OCI-LY7 (cell line): ENCODE data around the gene NEDD9. TPM values are rescaled to one million over a fixed set of nuclear protein-coding genes. Genes with fewer than 3 reads are reported as not detected.

ENCODE experiments used
- BruUV-seq: library from RNA; stranded (reverse); fragments of 400-500 nt; replicated peaks from 2 replicates; lab custom pipeline; 2021; lab: Mats Ljungman, UMichigan
- CTCF ChIA-PET: fragments of 300-600 bp; sonication (Branson Sonifier 250); formaldehyde crosslinking; loops from one replicate; lab custom pipeline; 2022; ENCODE audit warnings: antibody characterized with exemption; ENCODE audit not compliant: unreplicated experiment; lab: Charles Lee
- POLR2A ChIA-PET: fragments of 300-600 bp; sonication (Branson Sonifier 250); formaldehyde crosslinking; loops from one replicate; lab custom pipeline; 2022; ENCODE audit warnings: antibody characterized with exemption; lab: Charles Lee
- DNase-seq: peaks from one replicate; pipeline ENCODE4 v3.0.0-alpha.2; 2015; ENCODE audit warnings: low spot score
- H2AFZ ChIP-seq: fragments of 200-600 bp; sonication (generic), shearing (Covaris generic); 2 replicates; pipeline ENCODE4 v1.6.1; 2014; ENCODE audit warnings: mild to moderate bottlenecking, antibody characterized with exemption, low read length, moderate library complexity
- H3K27ac ChIP-seq: fragments of 200-600 bp; sonication (generic); 2 replicates; pipeline ENCODE4 v1.5.1; 2014; ENCODE audit warnings: mixed run types, low read depth, mild to moderate bottlenecking, moderate library complexity, low read length, inconsistent platforms; ENCODE audit not compliant: poor library complexity, severe bottlenecking
- H3K36me3 ChIP-seq: fragments of 200-600 bp; sonication (generic); 2 replicates; pipeline ENCODE4 v1.6.1; 2014; ENCODE audit warnings: mild to moderate bottlenecking, antibody characterized with exemption, low read length, moderate library complexity, mixed read lengths; ENCODE audit not compliant: insufficient read depth
- H3K4me1 ChIP-seq: fragments of 200-600 bp; sonication (generic); 2 replicates; pipeline ENCODE4 v1.5.1; 2014; ENCODE audit warnings: mild to moderate bottlenecking, low read length; ENCODE audit not compliant: insufficient read depth, poor library complexity, severe bottlenecking
- H3K4me2 ChIP-seq: fragments of 200-600 bp; sonication (generic); 2 replicates; pipeline ENCODE4 v1.6.1; 2014; ENCODE audit warnings: mild to moderate bottlenecking, low read length
- H3K4me3 ChIP-seq: fragments of 200-600 bp; sonication (generic); 2 replicates; pipeline ENCODE4 v1.5.1; 2014; ENCODE audit warnings: mild to moderate bottlenecking, low read depth, low read length; ENCODE audit not compliant: poor library complexity, severe bottlenecking
- H3K79me2 ChIP-seq: fragments of 200-600 bp; sonication (generic); 2 replicates; pipeline ENCODE4 v1.6.1; 2016; ENCODE audit warnings: low read depth, mild to moderate bottlenecking, low read length, moderate library complexity, mixed read lengths; ENCODE audit not compliant: insufficient read depth
- H3K9me2 ChIP-seq: fragments of 200-600 bp; sonication (generic); 2 replicates; pipeline ENCODE4 v1.6.1; 2016; ENCODE audit warnings: mild to moderate bottlenecking, low read length, mixed read lengths; ENCODE audit not compliant: insufficient read depth
- H3K9me3 ChIP-seq: fragments of 200-600 bp; sonication (generic); 2 replicates; pipeline ENCODE4 v1.6.1; 2014; ENCODE audit warnings: mild to moderate bottlenecking, mixed run types, low read length, mixed read lengths
- H4K20me1 ChIP-seq: fragments of 200-600 bp; sonication (generic); 2 replicates; pipeline ENCODE4 v1.6.1; 2014; ENCODE audit warnings: mild to moderate bottlenecking, antibody characterized with exemption, low read length, moderate library complexity, mixed read lengths; ENCODE audit not compliant: insufficient read depth
- CTCF ChIP-seq: fragments of 200-600 bp; sonication (generic); conservative IDR thresholded peaks from 2 replicates; pipeline ENCODE4 v1.5.1; 2014; ENCODE audit warnings: mild to moderate bottlenecking, antibody characterized with exemption, low read length, moderate library complexity, mixed read lengths
- EZH2phosphoT487 ChIP-seq: fragments of 200-600 bp; sonication (generic); IDR thresholded peaks from 2 replicates; pipeline ENCODE4 v1.6.1; 2018; ENCODE audit warnings: low read depth, borderline replicate concordance, mild to moderate bottlenecking, mixed run types, antibody characterized with exemption, low read length, moderate library complexity, mixed read lengths
- intact Hi-C: fragments of 100-400 bp; cut with micrococcal nuclease; formaldehyde crosslinking; loops from one replicate; pipeline ENCODE4 v1.10.0; 2022; ENCODE audit not compliant: unreplicated experiment
- total RNA-seq, 2 experiments: library from RNA; depleted of rRNA in 1 of 2; stranded (reverse); fragments of >200 nt in 1 of 2; shearing (Covaris generic) in 1 of 2; gene quantifications; 2 replicates each; pipeline ENCODE4 v1.2.3, GENCODE V29; 2014 to 2022

Gene NEDD9
- total RNA-seq, 2 experiments from 2014 or later = 13.0 to 41.6 TPM

GRCh38 chr6:11201015-11201414 lies 31.5 kb downstream of the NEDD9 start:
- Histone ChIP-seq H4K20me1 (no peaks in the 10 kb centered on the region), H3K9me3 (no peaks in the 10 kb centered on the region), H2AFZ (no peak overlapping the region), H3K9me2 (no peaks in the 10 kb centered on the region), H3K27ac (no peak overlapping the region), H3K4me1 (no peaks in the 10 kb centered on the region), H3K79me2 (no peaks in the 10 kb centered on the region), H3K4me3 (no peak overlapping the region), H3K36me3 (no peaks in the 10 kb centered on the region), H3K4me2 (no peak overlapping the region)
- CTCF ChIA-PET = no interaction called here
- no TSS peak for BruUV-seq
- DNase-seq = no peak
- intact Hi-C loops = no loop called here
- POLR2A ChIA-PET = interaction anchor here (0.7 kb wide), 1 partner anchor 9 kb away, joined by 3 read pairs; no protein-coding TSS in a partner anchor
- TF ChIP-seq EZH2phosphoT487 = no peak
- TF ChIP-seq CTCF = no peak

- no TSS peak for BruUV-seq
- no peaks in the 10 kb centered on the region for H3K36me3 ChIP-seq
- DNase-seq = no peak
- no peaks in the 10 kb centered on the region for H3K9me3 ChIP-seq
- no peaks in the 10 kb centered on the region for H3K9me2 ChIP-seq
- intact Hi-C loops = no loop called here
- ChIA-PET POLR2A (no interaction called here), CTCF (no interaction called here)
- H3K4me1 ChIP-seq = no peaks in the 10 kb centered on the region
- no peaks in the 10 kb centered on the region for H3K79me2 ChIP-seq
- TF ChIP-seq CTCF = no peak
- no peak for TF ChIP-seq EZH2phosphoT487
- H3K4me3 ChIP-seq = no peak overlapping the region
- no peak overlapping the region for H3K4me2 ChIP-seq
- no peaks in the 10 kb centered on the region for H4K20me1 ChIP-seq
- H3K27ac ChIP-seq = no peak overlapping the region
- no peak overlapping the region for H2AFZ ChIP-seq
These were observed 32.1 kb downstream of the NEDD9 start for GRCh38 chr6:11200356-11200755.

- TF ChIP-seq EZH2phosphoT487 (no peak), CTCF (no peak)
- H3K4me2 ChIP-seq = no peak overlapping the region
- no peaks in the 10 kb centered on the region for H3K9me2 ChIP-seq
- no peak overlapping the region for H2AFZ ChIP-seq
- intact Hi-C loops = no loop called here
- H3K36me3 ChIP-seq = no peaks in the 10 kb centered on the region
- CTCF ChIA-PET = no interaction called here
- H3K4me1 ChIP-seq = no peaks in the 10 kb centered on the region
- no peak overlapping the region for H3K27ac ChIP-seq
- no peaks in the 10 kb centered on the region for H3K9me3 ChIP-seq
- DNase-seq = no peak
- H4K20me1 ChIP-seq = no peaks in the 10 kb centered on the region
- no peaks in the 10 kb centered on the region for H3K79me2 ChIP-seq
- BruUV-seq = no TSS peak
- POLR2A ChIA-PET = interaction anchor here (0.6 to 1.8 kb wide), 9 partner anchors 9 to 377 kb away, joined by 3 to 7 read pairs (median 4); no protein-coding TSS in a partner anchor
- no peak overlapping the region for H3K4me3 ChIP-seq
These were observed 33.5 kb downstream of the NEDD9 start for GRCh38 chr6:11198663-11199603.
